GM12865 (cell line): ENCODE measurements around the gene SUMO2.

ENCODE experiments used
- DNase-seq: peaks from one replicate; pipeline ENCODE4 v3.0.0; 2010; ENCODE audit warnings: low read depth
- H3K4me3 ChIP-seq: 2 replicates; pipeline ENCODE4 v1.5.1; 2011; ENCODE audit warnings: mild to moderate bottlenecking, low read depth, low read length, control low read depth
- TF ChIP-seq, protein P1 (sequence below): IDR thresholded peaks from 2 replicates; pipeline ENCODE4 v1.5.1; 2011; ENCODE audit warnings: low read length, control low read depth, low read depth, inconsistent platforms; ENCODE audit not compliant: insufficient read depth; ENCODE audit errors: missing control alignments

SUMO2 gene

DNA sequence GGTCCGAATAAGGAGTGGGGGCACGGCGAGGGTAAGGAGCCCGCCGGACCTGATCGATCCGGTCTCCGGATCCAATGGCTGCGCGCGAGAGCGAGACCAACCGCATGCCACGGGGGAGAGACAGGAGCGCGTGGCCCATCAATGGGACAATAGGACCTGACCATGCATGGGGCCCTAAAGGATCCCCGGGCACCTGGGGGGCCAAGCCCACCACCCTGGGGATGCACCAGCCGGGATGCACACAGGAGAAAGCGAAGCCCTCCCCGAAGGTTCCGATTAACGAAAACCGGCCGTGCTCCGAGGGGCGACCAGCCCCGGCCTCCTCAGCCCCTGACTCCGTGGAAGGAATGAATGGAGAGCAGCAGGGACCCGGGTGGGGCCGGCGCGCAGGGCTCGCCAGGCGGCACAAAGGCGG is 29.0 kb downstream of the SUMO2 start:
- TF ChIP-seq, protein P1, sequence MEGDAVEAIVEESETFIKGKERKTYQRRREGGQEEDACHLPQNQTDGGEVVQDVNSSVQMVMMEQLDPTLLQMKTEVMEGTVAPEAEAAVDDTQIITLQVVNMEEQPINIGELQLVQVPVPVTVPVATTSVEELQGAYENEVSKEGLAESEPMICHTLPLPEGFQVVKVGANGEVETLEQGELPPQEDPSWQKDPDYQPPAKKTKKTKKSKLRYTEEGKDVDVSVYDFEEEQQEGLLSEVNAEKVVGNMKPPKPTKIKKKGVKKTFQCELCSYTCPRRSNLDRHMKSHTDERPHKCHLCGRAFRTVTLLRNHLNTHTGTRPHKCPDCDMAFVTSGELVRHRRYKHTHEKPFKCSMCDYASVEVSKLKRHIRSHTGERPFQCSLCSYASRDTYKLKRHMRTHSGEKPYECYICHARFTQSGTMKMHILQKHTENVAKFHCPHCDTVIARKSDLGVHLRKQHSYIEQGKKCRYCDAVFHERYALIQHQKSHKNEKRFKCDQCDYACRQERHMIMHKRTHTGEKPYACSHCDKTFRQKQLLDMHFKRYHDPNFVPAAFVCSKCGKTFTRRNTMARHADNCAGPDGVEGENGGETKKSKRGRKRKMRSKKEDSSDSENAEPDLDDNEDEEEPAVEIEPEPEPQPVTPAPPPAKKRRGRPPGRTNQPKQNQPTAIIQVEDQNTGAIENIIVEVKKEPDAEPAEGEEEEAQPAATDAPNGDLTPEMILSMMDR: no peak
- peak; percentile 56 for DNase-seq
- H3K4me3 ChIP-seq: peak overlapping the region; percentile 80

- TF ChIP-seq, protein P1: no peak
- DNase-seq: peak; percentile 68
Observed at GRCh38 chr17:75152922-75153779, 29.6 kb downstream of the SUMO2 start.

DNA sequence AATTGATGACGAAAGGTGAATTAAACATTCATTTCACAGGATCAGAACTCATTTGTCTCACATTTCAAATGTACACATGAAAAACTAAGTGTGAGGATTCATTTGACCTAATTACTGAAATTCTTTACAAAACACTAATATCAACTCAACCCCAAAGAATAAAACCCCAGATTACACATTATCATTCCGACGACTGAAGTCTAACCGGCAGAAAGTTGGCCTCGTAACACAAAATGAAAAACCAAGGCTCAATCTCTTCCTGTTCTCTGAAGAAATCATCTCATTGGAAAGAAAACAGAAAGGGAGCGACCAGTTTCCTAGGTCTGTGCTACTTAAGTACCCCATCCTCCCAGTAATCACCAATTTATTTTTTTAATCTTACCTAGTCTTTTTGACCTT is 30.2 kb downstream of the SUMO2 start:
- H3K4me3 ChIP-seq: peak overlapping the region; percentile 80
- TF ChIP-seq, protein P1: no peak
- DNase-seq: no peak

More at GRCh38 chr17:75152922-75153779, 29.6 kb downstream of the SUMO2 start:
- peak overlapping the region; percentile 80 for H3K4me3 ChIP-seq

GRCh38 chr17:75151930-75152329 is 30.8 kb downstream of the SUMO2 start:
- no peak for DNase-seq
- H3K4me3 ChIP-seq: peak overlapping the region; percentile 80
- TF ChIP-seq, protein P1: no peak

DNA sequence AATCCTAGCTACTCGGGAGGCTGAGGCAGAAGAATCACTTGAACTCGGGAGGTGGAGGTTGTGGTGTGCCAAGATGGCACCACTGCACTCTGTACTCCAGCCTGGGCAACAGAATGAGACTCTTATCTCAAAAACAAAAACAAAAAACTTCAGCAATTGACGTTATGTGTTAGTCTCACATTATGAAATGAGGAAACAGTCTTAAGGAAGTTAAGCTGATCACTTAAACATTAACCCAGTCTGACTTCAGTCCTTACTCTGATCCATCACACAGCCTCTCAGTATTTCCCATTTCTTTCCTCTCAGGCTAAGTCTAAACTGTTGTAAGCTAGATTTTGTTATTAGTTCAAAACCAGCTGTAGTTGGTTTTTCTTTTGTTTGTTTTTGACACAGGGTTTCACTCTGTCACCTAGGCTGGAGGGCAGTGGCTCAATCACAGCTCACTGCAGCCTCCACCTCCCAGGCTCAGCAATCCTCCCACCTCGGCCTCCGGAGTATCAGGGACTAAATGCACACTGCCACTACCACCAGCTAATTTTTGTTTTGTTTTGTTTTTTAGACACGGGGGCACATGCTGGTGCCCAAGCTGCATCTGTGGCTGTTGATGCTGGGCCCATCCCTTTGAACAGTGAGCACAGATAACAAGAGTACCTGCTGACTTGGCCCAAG is 34.7 kb downstream of the SUMO2 start:
- no peak for DNase-seq
- TF ChIP-seq, protein P1: no peak
- no peak overlapping the region for H3K4me3 ChIP-seq

GRCh38 chr17:75146592-75146991 is 36.2 kb downstream of the SUMO2 start:
- TF ChIP-seq, protein P1: no peak
- no peak for DNase-seq
- H3K4me3 ChIP-seq: no peak overlapping the region
